K562 (cell line): ENCODE data around the gene SLC4A9. TPM values are rescaled to one million over a fixed set of nuclear protein-coding genes. Genes with fewer than 3 reads are reported as not detected.
A peak's percentile ranks its signal among the peaks of the same experiment; 100 is the strongest.

Source experiments
- BDP1 ChIP-seq: IDR thresholded peaks from 3 replicates; pipeline ENCODE4 v1.6.1; 2011; ENCODE audit not compliant: insufficient read length, insufficient read depth
- BHLHE40 ChIP-seq: IDR thresholded peaks from 2 replicates; pipeline ENCODE4 v1.6.1; 2011; ENCODE audit warnings: low read length, improper control_type of control experiment
- CXXC5 ChIP-seq: fragments of 250-450 bp; sonication (Bioruptor Pico); IDR thresholded peaks from 2 replicates; pipeline ENCODE4 v1.8.0; 2022; ENCODE audit warnings: inconsistent platforms, mild to moderate bottlenecking, moderate library complexity
- ESRRA ChIP-seq: fragments of 450-650 bp; IDR thresholded peaks from 2 replicates; pipeline ENCODE4 v1.6.1; 2014; ENCODE audit warnings: low read depth, mild to moderate bottlenecking, moderate library complexity, borderline replicate concordance
- FOXM1 ChIP-seq, 2 experiments: fragments of 450-650 bp in 1 of 2; sonication (generic) in 1 of 2; formaldehyde crosslinking in 1 of 2; IDR thresholded peaks; 2 replicates each; pipeline versions ENCODE4 v1.6.1 to v1.9.0; 2017 to 2022; ENCODE audit warnings: low read depth in 2 of 2, mild to moderate bottlenecking in 2 of 2, missing genetic modification reagents in 1 of 2, moderate library complexity in 1 of 2
- GABPA ChIP-seq: fragments of 200-800 bp; sonication (Bioruptor generic); conservative IDR thresholded peaks from 2 replicates; pipeline ENCODE4 v1.6.1; 2016; ENCODE audit warnings: low read depth, missing genetic modification characterization, missing compliant biosample characterization
- GABPB1 ChIP-seq: sonication (generic); formaldehyde crosslinking; IDR thresholded peaks from 2 replicates; pipeline ENCODE4 v1.8.0; 2022; ENCODE audit warnings: mild to moderate bottlenecking, missing genetic modification reagents
- ILK ChIP-seq: fragments of 450-650 bp; IDR thresholded peaks from 2 replicates; pipeline ENCODE4 v1.6.1; 2016; ENCODE audit warnings: missing genetic modification characterization, low read depth, mild to moderate bottlenecking, missing compliant biosample characterization, moderate library complexity, borderline replicate concordance
- MEIS2 ChIP-seq: fragments of 450-650 bp; IDR thresholded peaks from 2 replicates; pipeline ENCODE4 v1.6.1; 2014; ENCODE audit warnings: mild to moderate bottlenecking; ENCODE audit not compliant: partially characterized antibody
- NCOA2 ChIP-seq, 2 experiments: fragments of 450-650 bp; IDR thresholded peaks; 2 replicates each; pipeline ENCODE4 v1.6.1; 2018; ENCODE audit warnings: mild to moderate bottlenecking in 2 of 2, moderate library complexity in 1 of 2; ENCODE audit not compliant: partially characterized antibody in 2 of 2
- NEUROD1 ChIP-seq: fragments of 150-350 bp; IDR thresholded peaks from 2 replicates; pipeline ENCODE4 v1.6.1; 2014; ENCODE audit warnings: borderline replicate concordance, low read length, low read depth; ENCODE audit not compliant: partially characterized antibody
- NFATC3 ChIP-seq: fragments of 450-650 bp; IDR thresholded peaks from 2 replicates; pipeline ENCODE4 v1.6.1; 2017; ENCODE audit warnings: mild to moderate bottlenecking
- NFIC ChIP-seq: fragments of 450-650 bp; IDR thresholded peaks from 2 replicates; pipeline ENCODE4 v1.6.1; 2017; ENCODE audit warnings: mild to moderate bottlenecking, inconsistent platforms
- POLR2G ChIP-seq: fragments of 200-400 bp; formaldehyde crosslinking; IDR thresholded peaks from 2 replicates; pipeline ENCODE4 v1.6.1; 2017; ENCODE audit warnings: low read depth, mild to moderate bottlenecking, antibody characterized with exemption, low read length, moderate library complexity
- U2AF1 ChIP-seq: fragments of 200-400 bp; formaldehyde crosslinking; optimal IDR thresholded peaks from 2 replicates; pipeline ENCODE3; 2017; ENCODE audit warnings: mild to moderate bottlenecking, low read depth, low read length, moderate library complexity
- VEZF1 ChIP-seq: fragments of 200-800 bp; sonication (Bioruptor generic); IDR thresholded peaks from 2 replicates; pipeline ENCODE4 v1.6.1; 2017; ENCODE audit warnings: missing genetic modification characterization, missing compliant biosample characterization
- YBX1 ChIP-seq: fragments of 450-650 bp; IDR thresholded peaks from 2 replicates; pipeline ENCODE4 v1.7.1; 2016; ENCODE audit warnings: mild to moderate bottlenecking
- polyA plus RNA-seq, 8 experiments: library from polyadenylated mRNA; depleted of rRNA in 4 of 8; stranded (reverse) in 5 of 8; unstranded in 3 of 8; fragments of >200 nt; fragmentation: Nextera tagmentation in 2 of 8; fragmentation: Illumina TruSeq in 1 of 8; extraction: Ambion mirVana in 2 of 8; extraction: Trizol in 1 of 8; gene quantifications; 2 replicates each; pipeline versions ENCODE4 v1.2.1 to v1.2.3, GENCODE V29; 2011 to 2014; ENCODE audit warnings: inconsistent platforms in 1 of 8, missing spikeins in 1 of 8
- total RNA-seq, 7 experiments: library from RNA; depleted of rRNA in 6 of 7; stranded (reverse); fragments of >200 nt in 6 of 7; fragmentation: Illumina TruSeq in 2 of 7; extraction: Trizol in 2 of 7; gene quantifications; 2 replicates each; pipeline versions ENCODE4 v1.2.1 to v1.2.3, GENCODE V29; 2011 to 2021; ENCODE audit warnings: low replicate concordance in 1 of 7
- TF ChIP-seq, protein P1 (sequence below): fragments of 450-650 bp; IDR thresholded peaks from 2 replicates; pipeline ENCODE4 v1.6.1; 2016; ENCODE audit warnings: antibody characterized with exemption
- TF ChIP-seq, protein P2 (sequence below): fragments of 450-650 bp; IDR thresholded peaks from 2 replicates; pipeline ENCODE4 v1.6.1; 2017; ENCODE audit warnings: antibody characterized with exemption, mild to moderate bottlenecking

The SLC4A9 gene
- total and polyA plus RNA-seq, 9 of the 15 experiments (the other 6 are each of a cell fraction or from before 2014, with no cell fraction given): 0.05 to 0.13 TPM; not detected in 7

GRCh38 chr5:140346348-140347221 is 13.4 kb upstream of the SLC4A9 start, which contains the start of gene HBEGF (continued):
- TF ChIP-seq VEZF1 (CRISPR knock-in tag) (peak; percentile 79), GABPB1 (CRISPR knock-in tag) (peak; percentile 61; the same call in 1 of the 2 replicates), NCOA2 (IDR thresholded peaks at IDR 0.05; ENCODE audit: partially characterized antibody in 2 of 2) (no peak), U2AF1 (no peak), GABPA (tag) (peak; percentile 31; the same call in 1 of the 2 replicates), CXXC5 (CRISPR knock-in tag) (peak; percentile 77), POLR2G (peak; percentile 94), YBX1 (no peak), FOXM1 (IDR thresholded peaks at IDR 0.05; ENCODE audit: low read depth) (no peak), FOXM1 (CRISPR knock-in tag; IDR thresholded peaks at IDR 0.05; ENCODE audit: low read depth) (0 out of 2 replicates have a peak, but pooled peaks have one; percentile 18), NEUROD1 (peak; percentile 25), MEIS2 (peak; percentile 79), NFIC (0 out of 2 replicates have a peak, but pooled peaks have one; percentile 7), ILK (no peak), BDP1 (no peak), ESRRA (peak; percentile 26; the same call in 1 of the 2 replicates), NFATC3 (peak; percentile 57; the same call in 1 of the 2 replicates), BHLHE40 (peak; percentile 49)
- TF ChIP-seq, protein P1, sequence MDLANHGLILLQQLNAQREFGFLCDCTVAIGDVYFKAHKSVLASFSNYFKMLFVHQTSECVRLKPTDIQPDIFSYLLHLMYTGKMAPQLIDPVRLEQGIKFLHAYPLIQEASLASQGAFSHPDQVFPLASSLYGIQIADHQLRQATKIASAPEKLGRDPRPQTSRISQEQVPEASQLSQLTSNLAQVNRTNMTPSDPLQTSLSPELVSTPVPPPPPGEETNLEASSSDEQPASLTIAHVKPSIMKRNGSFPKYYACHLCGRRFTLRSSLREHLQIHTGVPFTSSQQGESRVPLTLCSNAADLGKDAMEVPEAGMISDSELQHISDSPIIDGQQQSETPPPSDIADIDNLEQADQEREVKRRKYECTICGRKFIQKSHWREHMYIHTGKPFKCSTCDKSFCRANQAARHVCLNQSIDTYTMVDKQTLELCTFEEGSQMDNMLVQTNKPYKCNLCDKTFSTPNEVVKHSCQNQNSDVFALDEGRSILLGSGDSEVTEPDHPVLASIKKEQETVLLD: no peak
- TF ChIP-seq, protein P2, sequence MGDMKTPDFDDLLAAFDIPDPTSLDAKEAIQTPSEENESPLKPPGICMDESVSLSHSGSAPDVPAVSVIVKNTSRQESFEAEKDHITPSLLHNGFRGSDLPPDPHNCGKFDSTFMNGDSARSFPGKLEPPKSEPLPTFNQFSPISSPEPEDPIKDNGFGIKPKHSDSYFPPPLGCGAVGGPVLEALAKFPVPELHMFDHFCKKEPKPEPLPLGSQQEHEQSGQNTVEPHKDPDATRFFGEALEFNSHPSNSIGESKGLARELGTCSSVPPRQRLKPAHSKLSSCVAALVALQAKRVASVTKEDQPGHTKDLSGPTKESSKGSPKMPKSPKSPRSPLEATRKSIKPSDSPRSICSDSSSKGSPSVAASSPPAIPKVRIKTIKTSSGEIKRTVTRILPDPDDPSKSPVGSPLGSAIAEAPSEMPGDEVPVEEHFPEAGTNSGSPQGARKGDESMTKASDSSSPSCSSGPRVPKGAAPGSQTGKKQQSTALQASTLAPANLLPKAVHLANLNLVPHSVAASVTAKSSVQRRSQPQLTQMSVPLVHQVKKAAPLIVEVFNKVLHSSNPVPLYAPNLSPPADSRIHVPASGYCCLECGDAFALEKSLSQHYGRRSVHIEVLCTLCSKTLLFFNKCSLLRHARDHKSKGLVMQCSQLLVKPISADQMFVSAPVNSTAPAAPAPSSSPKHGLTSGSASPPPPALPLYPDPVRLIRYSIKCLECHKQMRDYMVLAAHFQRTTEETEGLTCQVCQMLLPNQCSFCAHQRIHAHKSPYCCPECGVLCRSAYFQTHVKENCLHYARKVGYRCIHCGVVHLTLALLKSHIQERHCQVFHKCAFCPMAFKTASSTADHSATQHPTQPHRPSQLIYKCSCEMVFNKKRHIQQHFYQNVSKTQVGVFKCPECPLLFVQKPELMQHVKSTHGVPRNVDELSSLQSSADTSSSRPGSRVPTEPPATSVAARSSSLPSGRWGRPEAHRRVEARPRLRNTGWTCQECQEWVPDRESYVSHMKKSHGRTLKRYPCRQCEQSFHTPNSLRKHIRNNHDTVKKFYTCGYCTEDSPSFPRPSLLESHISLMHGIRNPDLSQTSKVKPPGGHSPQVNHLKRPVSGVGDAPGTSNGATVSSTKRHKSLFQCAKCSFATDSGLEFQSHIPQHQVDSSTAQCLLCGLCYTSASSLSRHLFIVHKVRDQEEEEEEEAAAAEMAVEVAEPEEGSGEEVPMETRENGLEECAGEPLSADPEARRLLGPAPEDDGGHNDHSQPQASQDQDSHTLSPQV: peak; percentile 42; the same call in 1 of the 2 replicates
